A549 (cell line): ENCODE data around the gene HINT2. TPM values are rescaled to one million over a fixed set of nuclear protein-coding genes. Genes with fewer than 3 reads are reported as not detected.

Experiments
- ATAC-seq, 2 experiments: fragments of 200-7000 bp in 1 of 2; fragments of >200 bp in 1 of 2; cut with Nextera tagmentation in 1 of 2; cut with Tn5 transposase in 1 of 2; 3 replicates each; pipeline versions ENCODE4 v1.8.0 to v1.9.1; 2018 to 2020; ENCODE audit warnings: mild to moderate bottlenecking in 1 of 2, moderate library complexity in 1 of 2
- CTCF ChIA-PET: fragments of 300-600 bp; sonication (Branson Sonifier 250); formaldehyde crosslinking; extraction: SDS; loops from one replicate; lab custom pipeline; 2021; ENCODE audit warnings: antibody characterized with exemption, inconsistent platforms; lab: Yijun Ruan, JAX
- POLR2A ChIA-PET: fragments of 350-600 bp; formaldehyde crosslinking; extraction: SDS; loops from one replicate; lab custom pipeline; 2021; ENCODE audit warnings: antibody characterized with exemption, inconsistent platforms; lab: Yijun Ruan, JAX
- DNase-seq, 2 experiments: peaks; one replicate each; pipeline versions ENCODE4 v3.0.0 to v3.0.0-alpha.2; 2011 to 2016; ENCODE audit warnings: low read depth in 1 of 2, low spot score in 1 of 2
- FAIRE-seq: peaks from 2 replicates; lab custom pipeline; 2011; peaks lifted over from hg19 to GRCh38; lab: Jason Lieb, UNC
- H3K27ac ChIP-seq, 2 experiments: fragments of >200 bp; sonication (Bioruptor Twin); formaldehyde crosslinking; 3 replicates each; pipeline ENCODE4 v1.5.1; 2016 to 2017
- H3K4me1 ChIP-seq: fragments of >200 bp; sonication (Bioruptor Twin); formaldehyde crosslinking; 3 replicates; pipeline ENCODE4 v1.6.1; 2016
- H3K4me2 ChIP-seq: fragments of >200 bp; sonication (Bioruptor Twin); formaldehyde crosslinking; 3 replicates; pipeline ENCODE4 v1.6.1; 2016
- H3K4me3 ChIP-seq: fragments of >200 bp; sonication (Bioruptor Twin); formaldehyde crosslinking; 3 replicates; pipeline ENCODE4 v1.5.1; 2016
- H3K9me3 ChIP-seq: fragments of >200 bp; sonication (Bioruptor Twin); formaldehyde crosslinking; 3 replicates; pipeline ENCODE4 v1.6.1; 2016
- EP300 ChIP-seq, 2 experiments: fragments of >200 bp; sonication (Bioruptor Twin); formaldehyde crosslinking; IDR thresholded peaks; 2 replicates in 1 of 2; 3 replicates in 1 of 2; pipeline ENCODE4 v1.6.1; 2016 to 2017
- FOSL2 ChIP-seq, 2 experiments: fragments of 450-650 bp in 1 of 2; fragments of >200 bp in 1 of 2; sonication (Bioruptor Twin) in 1 of 2; formaldehyde crosslinking; IDR thresholded peaks; 2 replicates each; pipeline versions ENCODE4 v1.5.0 to v1.6.1; 2016 to 2020; ENCODE audit warnings: mild to moderate bottlenecking in 1 of 2, moderate library complexity in 1 of 2
- HES2 ChIP-seq: fragments of >200 bp; sonication (Bioruptor Twin); formaldehyde crosslinking; IDR thresholded peaks from 2 replicates; pipeline ENCODE4 v1.6.1; 2016
- HMGXB4 ChIP-seq: fragments of 250-450 bp; sonication (Bioruptor Pico); IDR thresholded peaks from 2 replicates; pipeline ENCODE4 v1.5.0; 2021; ENCODE audit warnings: mild to moderate bottlenecking, moderate library complexity, borderline replicate concordance
- MAFK ChIP-seq: fragments of 450-650 bp; IDR thresholded peaks from 2 replicates; pipeline ENCODE4 v1.6.1; 2014; ENCODE audit not compliant: partially characterized antibody
- NFE2L2 ChIP-seq: fragments of 150-350 bp; conservative IDR thresholded peaks from 2 replicates; pipeline ENCODE4 v1.6.1; 2014; ENCODE audit warnings: low read length
- PHF8 ChIP-seq: fragments of 200-600 bp; sonication (generic); IDR thresholded peaks from 2 replicates; pipeline ENCODE4 v1.6.1; 2016; ENCODE audit warnings: low read depth, mild to moderate bottlenecking, antibody characterized with exemption, moderate library complexity, borderline replicate concordance
- RAD21 ChIP-seq, 2 experiments: fragments of >200 bp in 1 of 2; sonication (Bioruptor Twin) in 1 of 2; formaldehyde crosslinking in 1 of 2; IDR thresholded peaks in 1 of 2; conservative IDR thresholded peaks in 1 of 2; 2 replicates in 1 of 2; 3 replicates in 1 of 2; pipeline ENCODE4 v1.6.1; 2012 to 2018; ENCODE audit warnings: inconsistent platforms in 1 of 2
- SMC3 ChIP-seq: fragments of >200 bp; sonication (Bioruptor Twin); formaldehyde crosslinking; IDR thresholded peaks from 3 replicates; pipeline ENCODE4 v1.6.1; 2018; ENCODE audit warnings: inconsistent platforms
- TFCP2L1 ChIP-seq: fragments of 250-450 bp; sonication (Bioruptor Pico); IDR thresholded peaks from 2 replicates; pipeline ENCODE4 v1.5.0; 2021; ENCODE audit warnings: mild to moderate bottlenecking
- TP53 ChIP-seq: fragments of 250-450 bp; sonication (Bioruptor Pico); IDR thresholded peaks from 2 replicates; pipeline ENCODE4 v1.5.0; 2021; ENCODE audit warnings: mild to moderate bottlenecking, moderate library complexity
- USF2 ChIP-seq: fragments of 450-650 bp; IDR thresholded peaks from 2 replicates; pipeline ENCODE4 v1.6.1; 2014; ENCODE audit warnings: antibody characterized with exemption
- ZC3H11A ChIP-seq: fragments of 450-650 bp; IDR thresholded peaks from 2 replicates; pipeline ENCODE4 v1.6.1; 2014; ENCODE audit warnings: antibody characterized with exemption, mild to moderate bottlenecking
- WGBS: methylation state at CpG from one replicate; pipeline ENCODE4 v1.1.6; 2017; ENCODE audit errors: missing lambda C conversion rate; 5-methylcytosine and 5-hydroxymethylcytosine counted together
- polyA plus RNA-seq, 4 experiments: library from polyadenylated mRNA; depleted of rRNA in 3 of 4; stranded (reverse); fragments of >200 nt; fragmentation: RNase III in 1 of 4; extraction: RNeasy Plus Mini Kit Qiagen cat#74134 plus additional on column Dnase treatment in 1 of 4; gene quantifications; 2 replicates in 3 of 4; 3 replicates in 1 of 4; pipeline ENCODE4 v1.2.3, GENCODE V29; 2011 to 2017

HINT2 gene
- polyA plus RNA-seq, 2 of the 4 experiments (the other 2 are of a cell fraction), result 46.9 to 69.2 TPM

GRCh38 chr9:35798658-35799374 is 16.0 kb downstream of the HINT2 start:
- Histone ChIP-seq H3K9me3 (no peaks in the 10 kb centered on the region), H3K4me2 (peak overlapping the region; percentile 22; the same call in 1 of the 3 replicates), H3K27ac (peak overlapping the region; percentile 8 to 18; a peak in 3 of 6 replicates), H3K4me1 (peaks cover 33% of the 10 kb centered on the region), H3K4me3 (no peak overlapping the region)
- peak; percentile 46 to 63; a peak in 5 of 6 replicates for ATAC-seq
- WGBS, result 90% methylated on average over 4 of the region's 4 CpGs
- DNase-seq, result peak in 1 of 2 experiments; percentile 54
- ChIA-PET POLR2A (interaction anchor here (0.6 to 1.2 kb wide), 3 partner anchors 16 to 945 kb away, joined by 4 to 5 read pairs (median 5); partner anchors contain the start of gene HINT2), CTCF (interaction anchor here (0.7 to 9.8 kb wide), 6 partner anchors 10 to 147 kb away, joined by 3 to 91 read pairs (median 4); partner anchors contain the start of gene SPAG8)
- TF ChIP-seq MAFK (peak; percentile 73), HMGXB4 (no peak), NFE2L2 (peak; percentile 32; the same call in 1 of the 2 replicates), USF2 (peak; percentile 68), FOSL2 (IDR thresholded peaks at IDR 0.05) (no peak), FOSL2 (CRISPR knock-in tag; IDR thresholded peaks at IDR 0.05) (peak; percentile 30; the same call in 1 of the 2 replicates)
- no peak for FAIRE-seq

GRCh38 chr9:35797311-35798109 is 17.3 kb downstream of the HINT2 start:
- TF ChIP-seq TFCP2L1 (CRISPR knock-in tag) (no peak), TP53 (no peak), ZC3H11A (no peak), SMC3 (no peak), PHF8 (no peak), HES2 (no peak)
- Histone ChIP-seq H3K4me1 (peaks cover 33% of the 10 kb centered on the region), H3K27ac (no peak overlapping the region), H3K9me3 (no peaks in the 10 kb centered on the region), H3K4me2 (no peak overlapping the region), H3K4me3 (no peak overlapping the region)
- no peak for ATAC-seq
- ChIA-PET POLR2A (no interaction called here), CTCF (interaction anchor here (0.9 to 9.8 kb wide), 8 partner anchors 8 to 114 kb away, joined by 3 to 91 read pairs (median 5); no protein-coding TSS in a partner anchor)
- DNase-seq, result no peak
- WGBS, result 93% methylated on average over 6 of the region's 6 CpGs
- FAIRE-seq, result no peak

GRCh38 chr9:35795695-35796094 is 19.1 kb downstream of the HINT2 start:
- H3K9me3 ChIP-seq, result no peaks in the 10 kb centered on the region
- FAIRE-seq (peak; percentile 43), ATAC-seq (peak in 1 of 2 experiments; percentile 49; a peak in 1 of 6 replicates), DNase-seq (no peak)
- peak overlapping the region; percentile 12; the same call in 2 of the 3 replicates for H3K4me2 ChIP-seq
- CTCF ChIA-PET, result interaction anchor here (0.6 to 3.2 kb wide), 8 partner anchors 10 to 157 kb away, joined by 3 to 11 read pairs (median 6); partner anchors contain the start of gene HINT2
- no peak overlapping the region for H3K27ac ChIP-seq
- peaks cover 33% of the 10 kb centered on the region for H3K4me1 ChIP-seq
- no peak overlapping the region for H3K4me3 ChIP-seq
- TF ChIP-seq RAD21 (conservative IDR thresholded peaks at IDR 0.05 in 1 of 2, IDR thresholded peaks at IDR 0.05 in 1 of 2), result no peak
- POLR2A ChIA-PET, result no interaction called here

- Histone ChIP-seq H3K27ac (no peak overlapping the region), H3K4me3 (no peak overlapping the region), H3K4me1 (peaks cover 27% of the 10 kb centered on the region), H3K9me3 (no peaks in the 10 kb centered on the region), H3K4me2 (no peak overlapping the region)
- CTCF ChIA-PET, result interaction anchor here (0.5 to 2.7 kb wide), 5 partner anchors 19 to 88 kb away, joined by 3 to 26 read pairs (median 5); partner anchors contain the start of genes HINT2 and SPAG8
- WGBS, result 86% methylated on average over 2 of the region's 2 CpGs
- ATAC-seq (no peak), DNase-seq (no peak), FAIRE-seq (no peak)
- TF ChIP-seq FOSL2 (IDR thresholded peaks at IDR 0.05) (no peak), FOSL2 (CRISPR knock-in tag; IDR thresholded peaks at IDR 0.05) (no peak), EP300 (IDR thresholded peaks at IDR 0.05) (no peak)
- TF ChIP-seq, all 56 proteins: peak for 0
- POLR2A ChIA-PET, result no interaction called here
Observed at GRCh38 chr9:35793461-35793860, 21.4 kb downstream of the HINT2 start.
